SH-SY5Y (cell line): Measurements from ENCODE around the gene PRDM16.

Experiments
- GATA2 ChIP-seq: IDR thresholded peaks from 2 replicates; pipeline ENCODE4 v1.6.1; 2011; ENCODE audit warnings: mild to moderate bottlenecking, low read depth, low read length
- GATA3 ChIP-seq: IDR thresholded peaks from 2 replicates; pipeline ENCODE4 v1.6.1; 2011; ENCODE audit warnings: low read depth, mild to moderate bottlenecking, low read length, moderate library complexity

DNA sequence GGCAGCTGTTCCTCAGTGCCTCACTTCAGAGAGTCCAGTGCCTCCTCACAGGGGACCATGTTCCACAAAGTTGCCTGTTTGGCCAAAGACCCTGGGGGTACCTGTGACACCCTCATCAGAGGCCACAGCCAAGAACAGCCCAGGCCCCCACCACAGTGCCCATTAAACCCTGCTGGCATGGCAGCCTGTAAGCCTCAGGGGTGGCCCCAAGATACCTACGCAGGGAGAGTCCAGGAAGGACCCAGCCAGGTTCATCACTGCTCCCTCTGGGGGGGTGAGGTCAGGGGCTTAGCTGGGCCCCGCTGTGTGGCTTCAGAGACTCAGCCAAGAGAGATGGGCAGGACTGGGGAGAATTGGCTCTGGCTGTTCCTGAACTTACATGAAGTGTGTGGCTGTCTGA lies 19.1 kb upstream of the PRDM16 start:
- no peak for TF ChIP-seq GATA3
- TF ChIP-seq GATA2: no peak
